DMS 273 treated with DMSO at 0.1 percent for 48 hours (cell line): Measurements from ENCODE around the gene ESR2.
"Not testable (repeated sequence)": the region's sequence is repeated elsewhere in the genome, so short reads cannot be mapped to it uniquely, and the experiment has no call there.

Source experiments
- DNase-seq: peaks from one replicate; lab custom pipeline; 2025; lab: John Stamatoyannopoulos, UW

Gene ESR2

DNA sequence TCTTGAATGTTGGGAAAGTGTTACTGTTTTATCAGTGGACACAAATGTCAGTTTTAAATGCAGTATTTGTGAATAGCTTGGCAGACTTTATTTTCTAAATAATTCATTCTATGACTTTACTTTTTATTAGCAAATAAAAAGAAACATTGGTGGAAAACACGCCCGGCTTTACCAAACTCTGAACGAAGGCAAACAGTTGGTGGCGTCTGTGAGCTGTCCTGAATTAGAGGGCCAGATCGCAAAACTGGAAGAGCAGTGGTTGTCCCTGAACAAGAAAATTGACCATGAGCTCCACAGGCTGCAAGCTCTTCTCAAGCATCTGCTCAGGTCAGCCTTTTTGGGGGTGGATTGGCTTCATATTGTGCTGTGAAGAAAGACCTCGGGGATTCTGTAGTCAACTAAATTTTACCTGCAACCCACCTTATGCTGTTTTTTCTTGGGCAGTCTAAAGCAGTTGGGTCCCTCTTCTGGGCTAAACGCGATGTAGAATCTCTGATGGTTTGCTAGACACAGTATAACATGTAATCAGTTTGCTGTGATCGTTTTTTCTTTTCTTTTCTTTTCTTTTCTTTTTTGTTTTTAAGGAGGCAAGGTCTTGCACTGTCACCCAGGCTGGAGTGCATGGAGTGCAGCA lies 156.4 kb downstream of the ESR2 start:
- no peak for DNase-seq

DNA sequence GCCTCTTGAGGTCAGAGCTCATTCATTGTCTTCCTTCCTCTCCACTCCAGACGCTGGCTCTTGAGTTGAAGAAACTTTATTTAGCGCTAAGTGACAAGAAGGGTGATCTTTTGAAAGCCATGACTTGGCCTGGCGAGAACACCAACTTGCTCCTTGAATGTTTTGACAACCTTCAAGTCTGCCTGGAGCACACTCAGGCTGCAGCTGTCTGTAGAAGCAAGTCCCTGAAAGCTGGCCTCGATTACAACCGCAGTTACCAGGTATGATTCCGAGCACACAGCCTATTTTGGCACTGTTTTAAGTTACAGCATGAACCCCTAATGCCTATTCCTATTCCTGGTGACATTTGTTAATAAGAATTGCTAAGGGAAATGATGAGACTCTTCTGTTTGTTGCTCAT lies 167.6 kb downstream of the ESR2 start:
- no peak for DNase-seq

DNA sequence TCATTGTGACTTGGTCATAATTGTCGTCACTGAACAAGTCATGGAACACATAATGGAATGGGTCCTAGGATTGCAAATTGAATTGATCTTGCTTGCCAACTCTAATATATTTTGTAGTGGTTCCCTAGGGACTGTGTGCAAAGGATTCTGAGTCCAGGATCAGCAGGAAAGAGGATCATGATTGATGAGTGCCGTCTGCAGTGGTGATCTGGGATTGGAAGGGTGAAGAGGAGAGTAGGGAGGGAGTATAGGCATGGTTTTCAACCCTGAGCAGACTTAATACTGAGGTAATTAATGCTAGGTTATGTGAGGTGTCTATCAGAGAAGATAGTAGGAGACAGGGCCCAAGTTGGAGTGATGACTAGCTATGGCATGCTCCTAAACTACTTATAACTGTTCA lies 168.9 kb downstream of the ESR2 start:
- DNase-seq: no peak

DNA sequence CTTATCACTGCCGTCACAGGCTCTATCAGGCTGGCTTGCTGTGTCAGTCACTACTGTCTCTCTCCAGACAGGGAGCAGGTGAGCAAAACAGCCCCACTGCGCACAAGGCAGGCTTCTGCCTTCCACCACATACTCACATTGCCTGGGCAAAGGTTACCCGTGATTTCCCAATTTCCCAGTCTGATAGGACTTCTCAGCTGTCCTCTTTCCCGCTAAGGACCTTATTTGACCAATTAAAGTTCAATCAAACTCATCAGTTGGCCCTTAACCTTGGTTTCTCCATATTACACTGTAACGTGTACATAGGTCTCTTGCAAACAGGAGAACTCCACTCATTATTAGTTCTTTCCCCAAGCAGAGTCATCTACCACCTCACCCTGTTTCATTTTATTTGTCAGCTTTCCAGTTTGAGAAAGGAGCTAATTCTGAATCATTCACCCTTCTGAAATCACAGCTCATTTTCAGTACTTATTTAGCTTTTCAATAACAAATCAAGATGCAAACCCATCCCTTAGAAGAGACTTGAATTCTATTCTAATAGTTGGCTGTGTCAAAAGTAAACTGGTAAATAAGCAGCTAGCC lies 170.8 kb downstream of the ESR2 start:
- DNase-seq: no peak

DNA sequence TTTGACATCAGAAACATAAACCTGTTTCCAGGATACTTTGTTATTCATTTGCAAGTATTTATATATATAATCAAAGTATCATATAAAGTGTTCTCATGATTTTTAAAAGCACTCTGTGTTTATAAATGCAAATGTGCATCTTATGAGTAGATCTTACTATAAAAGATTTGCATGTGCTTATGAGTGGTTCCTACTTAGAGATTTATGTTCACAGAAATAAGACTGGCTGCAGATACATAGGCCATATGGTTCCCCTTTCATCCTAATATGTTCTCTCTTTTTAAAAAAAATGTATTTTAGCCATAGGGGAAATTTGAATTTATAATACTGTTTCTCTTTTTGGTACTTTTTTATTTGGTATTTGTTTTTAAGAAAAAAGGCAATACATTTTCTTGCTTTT lies 174.2 kb downstream of the ESR2 start:
- DNase-seq: no peak

DNA sequence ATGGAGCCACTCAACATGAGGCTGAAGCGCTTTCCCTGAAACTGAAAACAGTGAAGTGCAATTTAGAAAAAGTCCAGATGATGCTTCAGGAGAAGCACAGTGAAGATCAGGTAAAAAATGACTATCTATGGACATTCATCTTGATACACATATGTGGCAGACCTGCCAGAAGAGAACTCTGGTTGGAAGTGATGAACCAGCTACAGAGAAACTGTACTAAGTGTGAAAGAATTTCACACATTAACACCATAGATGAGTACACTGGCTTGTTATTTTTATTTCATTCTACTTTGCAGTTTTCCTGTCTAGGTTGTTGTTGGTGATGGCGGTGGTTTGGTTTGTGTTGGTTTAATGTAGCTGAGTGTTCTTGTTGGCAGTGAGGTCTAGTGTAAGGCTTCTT lies 174.7 kb downstream of the ESR2 start:
- DNase-seq: no peak

DNA sequence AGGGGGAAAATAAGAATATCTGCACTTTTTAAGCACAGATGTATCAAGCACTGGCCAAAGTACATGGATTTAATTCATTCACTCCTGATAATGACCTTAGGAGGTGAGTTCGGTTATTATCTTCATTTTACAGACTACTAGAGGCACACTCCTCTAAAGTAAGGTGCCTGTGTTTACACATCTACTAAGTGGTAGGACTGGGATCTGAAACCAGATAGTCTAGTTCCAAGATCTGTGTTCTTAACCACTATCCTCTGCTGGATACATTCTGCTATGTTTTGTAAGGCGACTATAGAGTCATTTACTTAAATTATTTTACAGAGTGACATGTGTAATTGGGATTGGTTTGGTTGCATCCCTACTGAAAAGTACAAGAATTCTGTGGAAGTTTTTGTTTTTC lies 175.3 kb downstream of the ESR2 start:
- no peak for DNase-seq

DNA sequence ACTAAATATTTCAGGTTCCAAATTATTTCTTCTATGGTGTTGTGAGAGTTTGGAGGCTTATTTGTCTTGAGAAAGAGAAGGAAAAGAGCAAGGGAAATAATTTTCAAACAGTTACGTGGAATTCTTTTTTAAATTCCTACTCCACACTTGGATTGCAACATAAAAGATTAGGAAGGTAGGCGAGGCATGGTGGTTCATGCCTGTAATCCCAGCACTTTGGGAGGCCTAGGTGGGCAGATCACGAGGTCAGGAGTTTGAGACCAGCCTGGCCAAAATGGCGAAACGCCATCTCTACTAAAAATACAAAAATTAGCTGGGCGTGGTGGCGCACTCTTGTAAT lies 175.8 kb downstream of the ESR2 start:
- not testable (repeated sequence) for DNase-seq

DNA sequence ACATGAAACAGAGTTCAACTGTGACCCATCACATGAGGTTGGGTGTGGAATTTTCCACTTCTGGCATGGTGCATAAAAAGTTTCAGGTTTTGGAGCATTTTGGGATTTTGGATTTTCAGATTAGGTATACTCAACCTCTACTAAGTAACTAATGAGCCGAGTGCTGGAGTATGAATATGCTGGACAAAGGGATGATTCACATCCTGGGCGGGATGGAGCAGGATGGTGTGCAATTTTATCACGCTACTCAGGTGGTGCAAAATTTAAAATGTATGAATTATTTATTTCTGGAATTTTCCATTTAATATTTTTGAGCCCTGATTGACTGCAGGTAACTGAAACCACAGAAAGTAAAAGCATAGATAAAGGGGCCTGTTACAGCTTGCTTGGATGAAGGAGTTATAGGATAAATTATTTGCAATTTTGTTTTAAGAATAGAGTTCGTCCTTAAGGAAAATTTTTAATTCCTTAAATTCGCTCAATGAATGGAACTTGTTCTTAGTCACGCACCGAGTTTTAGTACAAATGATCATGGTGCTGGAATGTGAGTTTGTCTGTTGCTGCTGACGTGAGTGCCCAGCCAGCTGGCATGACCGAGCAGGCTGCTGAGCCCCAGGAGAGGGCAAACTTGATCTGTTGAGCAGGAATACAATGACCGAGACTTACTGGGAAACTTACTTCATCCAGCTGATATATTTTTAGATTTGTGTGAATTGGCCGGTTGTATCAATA lies 176.3 kb downstream of the ESR2 start:
- no peak for DNase-seq

DNA sequence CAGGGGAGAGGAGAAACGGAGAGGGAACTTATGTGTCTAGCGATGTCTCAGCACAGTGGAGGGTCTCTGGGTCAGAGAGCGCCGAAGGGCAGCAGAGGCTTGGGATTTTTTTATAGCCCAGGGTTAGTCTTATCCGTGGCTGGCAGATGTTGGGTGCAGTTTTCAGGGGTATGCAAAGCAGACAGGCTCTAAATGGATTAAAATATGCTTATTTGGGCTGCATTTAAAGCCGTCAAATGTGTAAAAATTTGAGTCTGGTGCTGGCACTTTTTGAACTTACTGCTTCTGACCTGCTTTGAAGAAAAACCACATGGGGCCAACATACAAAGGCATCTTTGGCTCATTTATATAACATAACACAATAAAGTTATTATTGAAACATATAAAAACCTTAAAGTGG lies 178.8 kb downstream of the ESR2 start:
- DNase-seq: no peak

DNA sequence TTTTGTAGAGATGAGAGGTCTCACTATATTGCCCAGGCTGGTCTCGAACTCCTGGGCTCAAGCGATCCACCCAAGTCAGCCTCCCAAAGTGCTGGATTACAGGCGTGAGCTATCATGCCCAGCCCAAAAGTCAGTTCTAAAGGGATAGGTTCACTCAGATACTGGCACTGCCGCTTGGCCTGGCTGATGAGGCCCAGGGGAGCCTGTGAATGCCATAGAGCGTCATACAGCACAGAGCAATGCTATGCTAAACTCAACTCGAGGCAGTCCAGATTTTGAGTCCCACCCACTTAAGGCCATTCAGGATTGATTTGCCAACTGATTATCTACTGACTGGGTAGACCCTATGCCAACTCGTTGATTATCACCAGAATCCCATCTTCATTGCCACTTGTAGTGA lies 179.4 kb downstream of the ESR2 start:
- no peak for DNase-seq

DNA sequence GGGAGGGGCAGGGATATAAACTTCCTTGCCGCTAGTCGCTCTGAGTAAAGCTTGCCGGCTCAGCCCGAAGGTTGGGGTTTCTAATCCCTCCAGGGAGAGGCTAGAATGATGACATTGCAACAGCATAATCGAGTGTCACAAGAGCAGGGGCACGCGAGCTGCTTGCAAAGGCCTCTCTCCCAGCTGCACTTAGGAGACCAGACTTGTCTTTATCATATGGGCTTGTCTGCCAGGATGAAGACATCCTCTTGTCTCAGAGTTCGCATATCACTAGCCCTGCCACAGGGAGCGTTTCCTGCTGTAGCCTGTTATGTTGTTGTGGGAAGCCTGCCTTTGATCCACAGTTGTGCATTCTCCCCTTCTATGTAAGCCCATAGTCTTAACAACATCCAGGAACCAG lies 180.0 kb downstream of the ESR2 start:
- no peak for DNase-seq

DNA sequence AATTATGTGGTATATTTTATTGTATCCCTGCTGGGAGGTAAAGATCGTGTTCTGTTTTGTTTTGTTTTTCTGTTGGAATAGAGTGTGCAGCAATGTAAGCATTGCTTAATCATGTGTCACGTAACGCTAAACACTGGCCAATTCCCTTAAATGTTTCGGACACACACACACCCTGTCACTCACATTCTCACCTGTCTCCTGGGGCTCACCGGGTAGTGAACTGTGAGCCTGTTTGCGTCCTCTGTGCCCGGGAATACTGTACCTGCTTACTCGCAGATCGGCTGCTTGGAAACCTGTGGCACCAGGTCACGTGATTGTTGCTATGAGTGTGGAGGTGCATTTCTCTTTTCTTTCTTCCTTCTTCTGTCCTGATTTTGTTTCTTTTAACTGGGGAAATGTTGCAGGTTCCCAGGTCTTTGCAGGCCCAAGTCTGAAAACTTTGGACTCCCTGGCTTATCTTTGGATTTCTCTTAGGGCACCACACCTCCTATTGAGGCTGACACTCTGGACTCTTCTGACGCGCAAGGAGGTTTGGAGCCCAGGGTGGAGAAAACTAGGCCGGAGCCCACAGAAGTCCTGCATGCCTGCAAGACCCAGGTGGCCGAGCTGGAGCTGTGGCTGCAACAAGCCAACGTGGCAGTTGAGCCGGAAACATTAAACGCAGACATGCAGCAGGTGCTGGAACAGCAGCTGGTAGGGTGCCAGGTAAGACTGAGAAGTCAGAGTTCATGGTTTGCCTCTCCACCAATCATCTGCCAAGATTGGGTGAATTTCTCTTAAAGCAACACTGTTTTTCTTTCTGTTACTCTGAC lies 181.1 kb downstream of the ESR2 start:
- no peak for DNase-seq

DNA sequence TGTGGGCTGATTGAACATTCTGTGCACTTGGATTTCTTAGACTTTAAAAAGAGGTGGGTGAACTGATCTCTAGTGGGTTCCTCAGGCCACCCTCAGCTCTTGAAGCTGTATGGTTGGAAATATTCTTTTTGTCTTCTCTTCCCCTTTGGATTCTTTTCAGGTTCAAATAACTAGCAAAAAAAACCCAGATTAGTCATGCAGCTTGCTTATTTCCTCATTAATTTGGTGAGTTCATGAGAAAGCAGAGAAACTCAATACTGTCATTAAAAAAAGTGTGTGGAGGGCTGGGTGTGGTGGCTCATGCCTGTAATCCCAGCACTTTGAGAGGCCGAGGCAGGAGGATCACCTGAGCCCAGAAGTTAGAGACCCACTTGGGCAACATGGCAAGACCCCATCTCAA lies 183.4 kb downstream of the ESR2 start:
- no peak for DNase-seq

DNA sequence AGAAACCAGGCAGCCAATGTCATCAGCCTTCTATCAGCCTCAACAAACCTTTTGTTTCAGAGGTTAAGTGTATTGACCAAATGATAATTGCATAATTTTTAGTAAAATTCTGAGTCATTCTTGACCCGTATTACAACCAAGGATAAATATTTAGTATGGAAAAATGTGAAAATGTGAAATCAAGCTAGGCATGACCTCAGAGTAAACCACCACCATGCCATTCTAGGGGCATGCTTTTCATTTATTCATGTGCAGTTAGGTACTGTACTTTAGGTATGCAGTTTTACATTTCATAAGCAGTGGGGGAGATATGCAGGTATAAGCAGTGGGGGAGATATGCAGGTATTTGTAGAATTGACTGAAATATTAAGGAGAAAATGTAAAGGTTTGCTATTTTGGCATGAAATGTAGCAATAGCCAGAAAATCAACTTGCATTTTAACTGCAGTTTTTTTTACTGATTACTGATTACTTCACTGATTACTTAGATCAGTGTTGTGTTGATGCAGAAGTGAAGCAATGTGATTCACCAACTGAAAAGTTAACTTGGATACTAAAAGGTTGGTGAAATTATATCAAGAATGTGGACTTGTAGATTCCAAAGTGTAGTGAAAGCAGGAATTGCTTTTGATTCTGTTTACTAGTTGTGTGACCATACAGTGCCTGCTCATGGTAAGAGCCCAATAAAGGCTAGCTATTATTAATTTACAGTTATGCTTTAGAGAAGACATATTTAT lies 184.2 kb downstream of the ESR2 start:
- DNase-seq: no peak

DNA sequence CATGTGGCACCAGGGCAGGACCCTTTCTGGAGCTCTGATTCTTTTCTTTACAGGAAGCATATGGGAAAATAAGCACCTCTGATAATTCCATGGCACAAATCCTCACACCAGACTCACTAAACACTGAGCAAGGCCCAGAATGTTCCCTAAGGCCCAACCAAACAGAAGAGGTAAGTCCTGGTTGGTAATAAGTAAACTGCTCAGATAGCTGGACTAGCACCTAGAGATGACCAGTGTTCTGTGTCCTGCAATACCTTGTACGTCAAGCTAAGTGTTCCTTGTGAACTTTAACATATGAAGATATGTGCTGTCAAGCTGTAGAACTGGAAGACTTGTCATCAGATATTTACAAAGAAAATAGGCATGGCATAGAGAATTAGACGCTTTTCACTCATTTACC lies 186.7 kb downstream of the ESR2 start:
- no peak for DNase-seq

DNA sequence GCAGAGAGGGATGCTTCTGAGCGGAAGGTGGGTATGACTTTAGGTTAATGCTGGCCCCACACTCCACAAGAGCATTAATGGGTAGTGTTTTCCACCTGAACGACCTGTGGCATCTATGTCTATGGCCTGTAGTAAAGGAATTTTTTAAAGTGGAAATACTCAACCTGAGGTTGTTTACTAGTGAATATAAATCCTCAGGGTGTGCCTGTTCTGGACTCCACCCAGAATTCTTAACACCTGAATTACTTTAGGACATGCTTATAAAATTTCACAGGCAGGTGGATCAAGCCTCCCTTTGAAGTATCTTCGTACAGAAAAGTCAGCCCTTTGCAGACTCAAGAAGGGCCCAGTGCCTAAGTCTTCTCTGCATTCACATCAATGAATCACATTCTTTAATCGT lies 196.1 kb downstream of the ESR2 start:
- no peak for DNase-seq

DNA sequence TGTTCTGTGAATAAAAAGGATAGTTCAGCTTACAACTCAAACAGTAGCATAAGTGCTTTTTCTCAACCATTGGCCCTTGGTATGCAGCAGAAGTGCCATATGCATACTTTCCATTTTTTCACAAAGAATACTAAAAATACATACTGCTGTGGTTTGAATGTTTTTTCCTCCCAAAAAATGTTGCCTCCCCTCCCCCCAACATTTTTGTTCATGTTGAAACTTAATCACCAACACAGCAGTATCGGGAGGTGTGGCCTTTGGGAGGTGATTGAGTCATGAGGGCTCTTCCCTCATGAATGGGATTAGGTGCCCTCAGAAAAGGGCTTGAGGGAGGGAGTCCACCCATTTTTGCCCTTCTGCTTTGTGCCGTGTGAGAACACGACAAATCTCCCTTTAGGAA lies 198.6 kb downstream of the ESR2 start:
- no peak for DNase-seq

DNA sequence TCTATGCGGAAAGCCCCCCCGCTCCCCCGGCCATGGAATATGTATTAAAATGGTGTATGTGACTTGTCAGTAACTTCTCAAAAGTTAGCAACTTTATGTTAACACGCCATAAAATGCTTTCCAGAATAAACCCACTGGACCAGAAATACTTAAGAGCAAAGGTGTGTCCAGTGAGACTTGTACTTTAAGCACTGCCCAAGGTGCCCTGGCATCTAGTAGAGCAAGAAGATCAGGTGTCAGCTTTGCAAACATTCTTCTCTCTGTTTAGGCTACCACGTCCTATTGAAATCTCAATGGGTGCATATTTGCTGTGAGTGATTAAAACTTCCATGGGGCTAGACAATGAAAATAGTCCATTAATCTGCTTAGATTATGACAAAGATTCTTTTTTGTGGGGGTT lies 201.2 kb downstream of the ESR2 start:
- DNase-seq: no peak

DNA sequence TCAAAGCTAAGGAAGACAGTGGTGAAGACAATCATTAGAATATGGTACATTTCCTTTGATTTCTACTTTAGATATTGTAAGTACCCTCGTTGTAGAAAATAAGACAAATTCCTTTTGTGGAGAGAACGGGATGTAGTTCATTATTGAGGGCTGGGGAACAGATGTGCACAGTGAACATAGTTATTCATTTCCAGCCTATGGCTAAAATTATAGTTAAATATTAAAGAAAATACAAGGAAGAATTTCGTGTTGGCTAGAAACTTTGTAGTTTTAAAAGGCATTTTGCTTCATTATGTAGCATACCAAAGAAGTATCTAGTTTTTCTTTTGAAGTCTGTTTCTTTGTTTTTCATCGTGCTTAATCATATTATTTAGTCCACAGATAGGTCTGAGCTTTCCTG lies 201.8 kb downstream of the ESR2 start:
- no peak for DNase-seq

DNA sequence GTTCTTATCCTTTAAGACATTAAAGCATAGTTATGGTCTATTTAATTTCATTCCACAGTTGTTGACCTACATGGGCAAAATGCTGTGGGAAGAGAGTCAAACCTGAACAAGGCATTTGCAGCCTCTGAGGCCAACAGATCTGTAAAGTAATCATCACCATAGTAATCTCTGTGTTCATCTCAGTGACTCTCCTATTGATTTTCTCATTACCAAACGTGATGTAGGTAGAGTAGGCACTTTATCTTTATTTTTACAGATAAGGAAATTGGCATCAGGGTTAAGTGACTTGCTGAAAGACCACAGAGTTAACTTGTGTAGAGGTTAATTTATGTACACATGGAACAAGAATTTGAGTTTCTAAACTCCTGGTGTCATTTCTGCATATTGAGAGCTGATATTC lies 203.0 kb downstream of the ESR2 start:
- no peak for DNase-seq

DNA sequence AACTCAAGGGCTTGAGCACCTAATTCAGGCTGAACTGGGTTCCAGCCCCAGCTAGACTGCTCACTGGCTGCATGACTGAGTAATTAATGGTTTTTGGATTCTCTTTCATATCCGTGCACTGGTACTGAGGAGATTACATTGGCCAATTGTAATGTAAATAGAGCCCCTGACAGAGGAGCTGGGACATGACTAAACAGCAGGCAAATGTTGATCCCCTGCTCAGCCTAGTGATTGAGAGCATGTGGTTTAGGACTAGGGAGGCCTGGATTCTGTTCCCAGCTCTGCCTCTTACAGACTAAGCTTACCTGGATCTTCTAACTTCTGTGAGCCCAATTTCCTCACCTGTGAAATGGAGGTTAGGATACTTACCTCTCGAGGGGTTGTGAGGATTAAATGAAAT lies 204.3 kb downstream of the ESR2 start:
- no peak for DNase-seq

DNA sequence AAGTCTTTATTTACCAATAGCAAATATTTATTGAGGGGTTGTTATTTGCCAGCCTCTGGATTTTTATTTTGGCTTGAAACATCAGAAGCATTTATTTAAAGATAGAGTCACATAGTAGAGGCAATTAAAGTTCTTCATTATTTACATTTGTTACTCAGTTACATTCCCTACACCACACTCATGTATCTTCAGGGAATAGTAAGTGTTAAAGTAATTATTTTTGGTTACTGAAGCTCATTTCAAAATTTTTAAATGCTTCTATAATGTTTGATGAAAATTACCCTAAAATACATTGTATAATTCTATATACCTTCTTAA lies 205.6 kb downstream of the ESR2 start:
- DNase-seq: no peak
